ENCODE results near the gene CFAP61. TPM values are rescaled to one million over a fixed set of nuclear protein-coding genes. Genes with fewer than 3 reads are reported as not detected.

CFAP61 gene
- total RNA-seq, 1 experiment from 2014 or later: not detected

GRCh38 chr20:20203784-20204183, 151.5 kb downstream of the CFAP61 start:
- DNase-seq (no peak), ATAC-seq (no peak)
- H3K4me3 ChIP-seq (ENCODE audit: low read length): no peak overlapping the region
- no peaks in the 10 kb centered on the region for H3K9me3 ChIP-seq (ENCODE audit: low read length)
- peaks cover 78% of the 10 kb centered on the region for H3K27me3 ChIP-seq (ENCODE audit: low read length)
- H3K4me2 ChIP-seq (ENCODE audit: low read length): no peak overlapping the region
- TF ChIP-seq CTCF (conservative IDR thresholded peaks at IDR 0.05; ENCODE audit: low read depth, low read length): no peak
- no peak for TF ChIP-seq EZH2phosphoT487 (IDR thresholded peaks at IDR 0.05; ENCODE audit: borderline replicate concordance, low read length)
- no peak for TF ChIP-seq EZH2 (IDR thresholded peaks at IDR 0.05; ENCODE audit: low read length, unreplicated experiment)
- no peaks in the 10 kb centered on the region for H3K9me2 ChIP-seq (replicated peaks; ENCODE audit: low read length)
- H4K20me1 ChIP-seq (ENCODE audit: low read length): no peaks in the 10 kb centered on the region
- no peaks in the 10 kb centered on the region for H3K36me3 ChIP-seq (ENCODE audit: low read depth, low read length)
- no peak overlapping the region for H2AFZ ChIP-seq (ENCODE audit: low read length)
- BruUV-seq (replicated peaks): no TSS peak
- ChIA-PET POLR2A (ENCODE audit: unreplicated experiment) (no interaction called here), CTCF (no interaction called here)
- no peaks in the 10 kb centered on the region for H3F3A ChIP-seq (ENCODE audit: low read length, unreplicated experiment)
- H3K4me1 ChIP-seq (ENCODE audit: insufficient read depth, low read length): no peaks in the 10 kb centered on the region
- no peak overlapping the region for H3K27ac ChIP-seq (ENCODE audit: low read length)
- intact Hi-C loops (cut with micrococcal nuclease): no loop called here
- no peaks in the 10 kb centered on the region for H3K79me2 ChIP-seq (ENCODE audit: low read length)
- H3K9ac ChIP-seq (ENCODE audit: low read length): no peak overlapping the region

GRCh38 chr20:20204256-20204655, 151.9 kb downstream of the CFAP61 start:
- H3K9me3 ChIP-seq (ENCODE audit: low read length): no peaks in the 10 kb centered on the region
- no peak overlapping the region for H3K4me2 ChIP-seq (ENCODE audit: low read length)
- H2AFZ ChIP-seq (ENCODE audit: low read length): no peak overlapping the region
- ATAC-seq (no peak), DNase-seq (no peak)
- no peaks in the 10 kb centered on the region for H3K36me3 ChIP-seq (ENCODE audit: low read depth, low read length)
- H3K79me2 ChIP-seq (ENCODE audit: low read length): no peaks in the 10 kb centered on the region
- intact Hi-C loops (cut with micrococcal nuclease): no loop called here
- peaks cover 78% of the 10 kb centered on the region for H3K27me3 ChIP-seq (ENCODE audit: low read length)
- H4K20me1 ChIP-seq (ENCODE audit: low read length): no peaks in the 10 kb centered on the region
- no peaks in the 10 kb centered on the region for H3K4me1 ChIP-seq (ENCODE audit: insufficient read depth, low read length)
- no peak overlapping the region for H3K9ac ChIP-seq (ENCODE audit: low read length)
- no peaks in the 10 kb centered on the region for H3F3A ChIP-seq (ENCODE audit: low read length, unreplicated experiment)
- TF ChIP-seq EZH2phosphoT487 (IDR thresholded peaks at IDR 0.05; ENCODE audit: borderline replicate concordance, low read length): no peak
- no peak for TF ChIP-seq EZH2 (IDR thresholded peaks at IDR 0.05; ENCODE audit: low read length, unreplicated experiment)
- TF ChIP-seq CTCF (conservative IDR thresholded peaks at IDR 0.05; ENCODE audit: low read depth, low read length): no peak
- POLR2A ChIA-PET (ENCODE audit: unreplicated experiment): no interaction called here
- H3K4me3 ChIP-seq (ENCODE audit: low read length): no peak overlapping the region
- BruUV-seq (replicated peaks): no TSS peak
- CTCF ChIA-PET: no interaction called here
- no peak overlapping the region for H3K27ac ChIP-seq (ENCODE audit: low read length)
- no peaks in the 10 kb centered on the region for H3K9me2 ChIP-seq (replicated peaks; ENCODE audit: low read length)

GRCh38 chr20:20205141-20205861, 153.0 kb downstream of the CFAP61 start:
- POLR2A ChIA-PET (ENCODE audit: unreplicated experiment): no interaction called here

More at GRCh38 chr20:20205141-20205861, 153.0 kb downstream of the CFAP61 start:
- TF ChIP-seq EZH2 (IDR thresholded peaks at IDR 0.05; ENCODE audit: low read length, unreplicated experiment) (no peak), EZH2phosphoT487 (IDR thresholded peaks at IDR 0.05; ENCODE audit: borderline replicate concordance, low read length) (no peak), CTCF (conservative IDR thresholded peaks at IDR 0.05; ENCODE audit: low read depth, low read length) (no peak)
- Histone ChIP-seq H4K20me1 (ENCODE audit: low read length) (no peaks in the 10 kb centered on the region), H3F3A (ENCODE audit: low read length, unreplicated experiment) (no peaks in the 10 kb centered on the region), H3K9ac (ENCODE audit: low read length) (no peak overlapping the region), H3K79me2 (ENCODE audit: low read length) (no peaks in the 10 kb centered on the region), H3K9me2 (replicated peaks; ENCODE audit: low read length) (no peaks in the 10 kb centered on the region), H3K36me3 (ENCODE audit: low read depth, low read length) (no peaks in the 10 kb centered on the region), H2AFZ (ENCODE audit: low read length) (no peak overlapping the region), H3K27ac (ENCODE audit: low read length) (no peak overlapping the region), H3K4me2 (ENCODE audit: low read length) (no peak overlapping the region), H3K9me3 (ENCODE audit: low read length) (no peaks in the 10 kb centered on the region), H3K4me3 (ENCODE audit: low read length) (no peak overlapping the region), H3K4me1 (ENCODE audit: insufficient read depth, low read length) (no peaks in the 10 kb centered on the region), H3K27me3 (ENCODE audit: low read length) (peaks cover 78% of the 10 kb centered on the region)
- DNase-seq (no peak), ATAC-seq (no peak)
- intact Hi-C loops (cut with micrococcal nuclease): no loop called here
- CTCF ChIA-PET: no interaction called here
- BruUV-seq (replicated peaks): no TSS peak
